Cardiac fibroblast (primary cell): Measurements from ENCODE around the gene EEIG1.

ENCODE experiments used
- DNase-seq, 2 donors: peaks; one replicate each; pipeline versions ENCODE4 v3.0.0 to v3.0.0-alpha.2; 2010; ENCODE audit warnings: low read depth in 2 of 2
- H3K4me3 ChIP-seq, 2 donors: replicated peaks in 1 of 2; 1 replicate in 1 of 2; 2 replicates in 1 of 2; pipeline ENCODE4 v1.5.1; 2011; ENCODE audit warnings: low read depth in 2 of 2, low read length in 2 of 2, mild to moderate bottlenecking in 2 of 2, moderate library complexity in 1 of 2
- TF ChIP-seq, protein P1 (sequence below): IDR thresholded peaks from one replicate; pipeline ENCODE4 v1.5.1; 2011; ENCODE audit warnings: low read depth, mild to moderate bottlenecking, low read length, inconsistent platforms

Gene EEIG1

DNA sequence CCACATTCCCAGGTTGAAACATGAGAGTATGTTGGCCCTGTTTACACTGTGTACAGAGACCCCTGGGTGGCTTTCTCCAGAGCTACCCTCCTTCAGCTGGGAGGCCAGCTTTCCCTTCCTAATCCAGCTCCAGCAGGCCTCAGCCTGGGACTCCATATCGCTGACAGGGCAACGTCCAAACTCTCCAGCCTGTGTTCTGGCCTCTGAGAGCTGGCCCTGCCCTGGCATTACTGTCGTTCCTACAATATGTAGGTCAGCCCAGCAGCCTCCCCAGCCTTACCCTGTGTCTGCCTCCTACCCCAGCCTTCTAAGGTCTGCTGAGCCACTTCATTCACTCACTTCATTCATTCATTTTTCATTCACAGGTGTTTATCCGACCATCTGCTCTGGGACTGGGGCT is 8.3 kb upstream of the EEIG1 start:
- TF ChIP-seq, protein P1, sequence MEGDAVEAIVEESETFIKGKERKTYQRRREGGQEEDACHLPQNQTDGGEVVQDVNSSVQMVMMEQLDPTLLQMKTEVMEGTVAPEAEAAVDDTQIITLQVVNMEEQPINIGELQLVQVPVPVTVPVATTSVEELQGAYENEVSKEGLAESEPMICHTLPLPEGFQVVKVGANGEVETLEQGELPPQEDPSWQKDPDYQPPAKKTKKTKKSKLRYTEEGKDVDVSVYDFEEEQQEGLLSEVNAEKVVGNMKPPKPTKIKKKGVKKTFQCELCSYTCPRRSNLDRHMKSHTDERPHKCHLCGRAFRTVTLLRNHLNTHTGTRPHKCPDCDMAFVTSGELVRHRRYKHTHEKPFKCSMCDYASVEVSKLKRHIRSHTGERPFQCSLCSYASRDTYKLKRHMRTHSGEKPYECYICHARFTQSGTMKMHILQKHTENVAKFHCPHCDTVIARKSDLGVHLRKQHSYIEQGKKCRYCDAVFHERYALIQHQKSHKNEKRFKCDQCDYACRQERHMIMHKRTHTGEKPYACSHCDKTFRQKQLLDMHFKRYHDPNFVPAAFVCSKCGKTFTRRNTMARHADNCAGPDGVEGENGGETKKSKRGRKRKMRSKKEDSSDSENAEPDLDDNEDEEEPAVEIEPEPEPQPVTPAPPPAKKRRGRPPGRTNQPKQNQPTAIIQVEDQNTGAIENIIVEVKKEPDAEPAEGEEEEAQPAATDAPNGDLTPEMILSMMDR: no peak
- no peak overlapping the region for H3K4me3 ChIP-seq
- no peak for DNase-seq

DNA sequence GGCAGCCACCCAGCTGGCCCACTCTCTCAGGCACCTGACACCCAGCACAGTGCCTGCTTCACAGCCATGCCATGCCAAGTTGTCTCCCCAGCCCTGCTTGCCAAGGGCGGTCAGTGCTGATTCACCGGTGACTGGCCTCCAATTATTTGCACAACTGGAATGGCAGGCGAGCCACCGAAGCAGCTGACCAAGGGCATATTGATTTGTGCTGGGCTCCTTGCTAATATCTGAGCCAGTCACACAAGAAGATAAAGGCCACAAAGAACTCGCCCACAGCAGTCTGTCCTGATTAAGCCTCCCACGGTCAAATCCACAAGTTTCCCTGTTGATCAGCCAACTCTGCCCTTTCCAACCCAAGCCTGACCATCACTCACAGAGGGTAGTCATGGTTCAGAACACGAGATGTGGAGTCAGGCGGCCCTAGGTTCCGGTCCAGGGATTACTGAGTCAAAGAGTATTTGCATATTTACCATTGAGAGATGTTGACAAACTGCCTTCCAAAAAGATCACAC is 6.4 kb upstream of the EEIG1 start:
- TF ChIP-seq, protein P1: no peak
- H3K4me3 ChIP-seq: no peak overlapping the region
- peak in 1 of 2 donors; percentile 60 for DNase-seq

DNA sequence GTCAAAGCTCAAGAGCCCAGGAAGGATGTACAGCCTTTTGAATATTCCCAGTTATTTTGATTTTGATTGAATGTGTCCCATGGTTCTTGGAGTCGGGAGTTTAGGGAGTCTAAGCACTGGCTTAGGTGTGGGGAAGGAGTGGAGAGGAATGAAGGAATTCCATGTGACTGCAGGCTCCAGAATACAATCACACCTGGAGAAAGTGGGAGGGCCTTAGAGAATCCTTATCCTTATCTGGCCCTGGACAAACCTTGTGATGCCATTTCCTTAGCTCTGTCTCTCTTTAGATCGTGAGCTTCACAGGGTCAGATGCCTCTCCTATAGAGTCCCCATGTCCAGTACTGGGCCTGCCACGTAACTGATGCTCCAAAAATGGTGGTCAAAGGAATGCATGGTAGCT is 4.2 kb upstream of the EEIG1 start:
- H3K4me3 ChIP-seq: no peak overlapping the region
- TF ChIP-seq, protein P1: no peak
- DNase-seq: no peak

DNA sequence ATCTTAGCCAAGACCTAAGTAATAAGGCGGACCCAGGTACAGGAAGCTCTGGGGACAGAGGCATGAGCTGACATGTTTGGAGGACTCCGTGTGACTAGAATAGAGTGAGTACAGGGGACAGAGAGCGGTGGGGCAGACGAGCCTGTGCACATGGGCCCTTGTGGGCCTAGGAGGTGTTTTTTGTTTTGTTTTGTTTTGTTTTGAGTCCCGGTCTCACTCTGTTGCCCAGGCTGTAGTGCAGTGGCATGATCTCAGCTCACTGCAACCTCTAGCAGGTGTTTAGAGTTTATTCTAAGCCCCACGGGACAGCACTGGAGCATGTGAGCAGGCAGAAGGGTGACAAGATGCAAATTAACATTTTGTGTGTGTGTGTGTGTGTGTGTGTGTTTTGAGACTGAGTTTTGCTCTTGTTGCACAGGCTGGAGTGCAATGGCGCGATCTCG is 3.1 kb upstream of the EEIG1 start:
- H3K4me3 ChIP-seq: no peak overlapping the region
- no peak for DNase-seq
- TF ChIP-seq, protein P1: no peak

DNA sequence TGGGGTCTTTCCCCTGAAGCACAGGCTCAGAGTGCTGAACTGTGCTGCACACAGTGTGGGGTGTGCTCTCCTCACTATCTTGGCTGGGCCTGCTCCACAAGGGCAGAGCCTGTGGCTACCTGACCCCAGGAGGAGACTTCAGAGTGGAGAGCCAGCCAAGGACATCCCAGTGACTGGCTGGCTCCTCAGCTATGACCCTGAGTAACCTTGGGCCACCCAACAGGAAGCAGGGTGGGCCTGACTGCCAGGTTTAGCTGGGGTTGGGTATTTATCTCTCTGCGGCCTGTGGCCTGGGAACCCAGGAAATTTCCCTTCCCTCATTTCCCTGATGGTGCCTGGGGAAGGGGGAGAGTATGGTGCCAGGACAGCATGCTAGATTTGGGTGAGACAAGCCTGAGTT is 2.1 kb upstream of the EEIG1 start:
- H3K4me3 ChIP-seq: no peak overlapping the region
- TF ChIP-seq, protein P1: no peak
- no peak for DNase-seq

DNA sequence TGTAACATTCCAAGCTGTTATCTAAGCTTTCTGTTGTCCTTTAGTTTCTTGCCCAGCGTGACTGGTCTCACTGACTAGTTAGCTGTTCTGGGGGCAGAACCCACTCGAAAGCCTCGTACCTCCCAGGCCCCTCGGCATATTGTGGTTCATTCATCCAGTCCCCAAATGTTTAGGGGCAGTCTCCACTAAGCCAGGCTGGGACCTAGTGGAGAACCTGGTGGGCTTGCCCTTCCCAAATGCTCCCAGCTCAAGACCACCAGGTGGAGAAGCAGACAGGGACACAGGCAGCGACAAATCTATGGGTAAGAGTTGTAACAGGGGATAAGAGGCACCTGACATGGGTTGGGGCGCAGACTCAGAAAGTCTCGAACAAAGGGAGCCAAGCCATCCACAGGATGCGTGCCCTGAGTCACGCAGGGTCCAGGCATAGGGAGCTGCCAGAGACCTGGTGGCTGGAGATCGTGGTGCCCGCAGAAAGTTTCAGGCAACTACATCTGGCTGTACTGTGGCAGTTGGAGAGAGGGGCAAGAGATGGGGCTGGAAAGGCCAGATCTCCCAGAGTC is 851 bp upstream of the EEIG1 start:
- H3K4me3 ChIP-seq: peak overlapping the region; percentile 35 to 53
- TF ChIP-seq, protein P1: no peak
- DNase-seq: no peak
